ENCODE results near the gene KIF5C. TPM values are rescaled to one million over a fixed set of nuclear protein-coding genes. Genes with fewer than 3 reads are reported as not detected.

KIF5C gene
- total RNA-seq, result 0.07 TPM in 1 of 2 replicates, not detected in the other

DNA sequence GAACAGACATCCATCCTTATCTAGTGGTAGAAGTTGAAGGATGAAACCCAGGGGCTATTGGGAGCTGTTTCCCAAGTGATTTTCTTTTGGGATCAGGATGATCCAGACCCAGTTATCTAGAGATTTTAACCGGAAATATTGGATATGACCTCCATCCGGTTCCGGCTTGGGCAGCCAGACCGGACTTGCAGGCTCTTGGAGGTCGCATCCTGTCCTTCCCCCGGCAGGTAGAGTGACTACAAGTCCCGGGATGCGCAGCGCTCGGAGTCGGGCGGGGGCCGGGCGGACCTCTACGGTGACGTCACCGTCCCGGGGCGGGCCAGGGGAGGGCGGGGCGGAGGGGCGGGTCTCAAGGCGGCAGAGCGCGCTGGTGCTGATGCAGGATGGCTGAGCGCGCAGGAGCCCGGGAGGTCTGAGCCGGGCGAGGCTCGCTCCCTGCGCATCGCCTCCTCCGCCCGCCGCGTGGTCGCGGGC, at the start of gene KIF5C:
Gene KIF5C (plus strand): TSS at position 360 of the 474 bp plus-strand sequence. CDS start 391 bp downstream, outside the sequence.

DNA sequence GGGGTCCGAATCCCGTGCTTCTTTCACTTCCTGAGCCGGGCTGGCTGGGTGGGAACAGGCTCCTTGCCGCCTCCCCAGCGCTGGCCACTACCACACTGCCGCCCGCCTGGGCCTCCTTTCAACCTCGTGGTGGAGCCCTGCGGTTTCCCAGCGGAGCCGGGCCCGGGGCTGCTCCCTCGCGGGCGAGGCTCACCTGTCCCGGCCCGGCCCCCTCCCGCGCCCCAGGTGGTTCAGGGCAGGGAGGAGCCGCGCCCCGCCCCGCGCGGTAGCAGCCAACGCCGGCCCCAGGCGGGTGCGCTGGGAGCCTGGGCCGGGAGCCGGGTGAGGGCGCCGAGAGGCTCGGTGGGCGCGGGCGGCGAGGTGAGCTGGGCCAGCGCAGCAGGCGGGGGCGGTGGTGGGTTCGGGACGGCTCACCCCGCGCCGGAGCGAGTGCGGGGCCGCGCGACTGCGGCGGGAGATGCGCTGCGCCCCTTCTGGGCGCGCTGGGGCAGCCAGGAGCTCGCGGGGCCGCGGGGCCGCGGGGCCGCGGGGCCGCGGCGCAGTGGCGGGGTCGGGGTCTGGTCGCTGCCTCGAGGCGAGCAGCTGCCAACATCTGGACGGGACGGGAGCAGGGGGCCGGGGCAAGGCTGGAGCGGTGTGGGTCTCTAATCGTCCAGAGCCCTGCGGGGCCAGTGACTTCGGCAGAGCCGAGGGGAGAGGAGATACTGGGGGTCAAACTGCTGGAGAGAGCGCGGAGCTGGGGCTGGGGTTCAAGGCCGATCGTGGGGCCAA, 163.6 kb downstream of the KIF5C start, which contains the start of gene LYPD6B:
Gene LYPD6B (plus strand): TSS at position 258 of the 771 bp plus-strand sequence. CDS start 92,250 bp downstream, outside the sequence.

Other genes starting within 250 kb of the KIF5C start
- gene EPC2, start 230.5 kb upstream of the KIF5C start, total RNA-seq, result 3.0 and 6.6 TPM in 2 replicates
- gene LYPD6B, start 163.5 kb downstream of the KIF5C start, total RNA-seq, result 6.0 and 7.3 TPM in 2 replicates

All from airway epithelial cell (primary cell).